ENCODE data around the gene BOLA1.

Gene BOLA1

GRCh38 chr1:149888247-149888998 is 10.9 kb upstream of the BOLA1 start:
- TF ChIP-seq GATA2 (IDR thresholded peaks at IDR 0.05; ENCODE audit: low read depth, low read length) (0 out of 2 replicates have a peak, but pooled peaks have one; percentile 3), GATA3 (IDR thresholded peaks at IDR 0.05; ENCODE audit: low read depth, low read length) (no peak)

- 0 out of 2 replicates have a peak, but pooled peaks have one; percentile 5 for TF ChIP-seq GATA2 (IDR thresholded peaks at IDR 0.05; ENCODE audit: low read depth, low read length)
- TF ChIP-seq GATA3 (IDR thresholded peaks at IDR 0.05; ENCODE audit: low read depth, low read length): no peak
These were observed 10.4 kb upstream of the BOLA1 start for GRCh38 chr1:149888999-149889289.

GRCh38 chr1:149896575-149896974 is 2.8 kb upstream of the BOLA1 start:
- no peak for TF ChIP-seq GATA2 (IDR thresholded peaks at IDR 0.05; ENCODE audit: low read depth, low read length)
- no peak for TF ChIP-seq GATA3 (IDR thresholded peaks at IDR 0.05; ENCODE audit: low read depth, low read length)

- TF ChIP-seq GATA2 (IDR thresholded peaks at IDR 0.05; ENCODE audit: low read depth, low read length) (no peak), GATA3 (IDR thresholded peaks at IDR 0.05; ENCODE audit: low read depth, low read length) (no peak)
These were observed 4.6 kb downstream of the BOLA1 start for GRCh38 chr1:149903836-149904491.

GRCh38 chr1:149906570-149907075 is 7.3 kb downstream of the BOLA1 start:
- TF ChIP-seq GATA2 (IDR thresholded peaks at IDR 0.05; ENCODE audit: low read depth, low read length) (no peak), GATA3 (IDR thresholded peaks at IDR 0.05; ENCODE audit: low read depth, low read length) (no peak)

DNA sequence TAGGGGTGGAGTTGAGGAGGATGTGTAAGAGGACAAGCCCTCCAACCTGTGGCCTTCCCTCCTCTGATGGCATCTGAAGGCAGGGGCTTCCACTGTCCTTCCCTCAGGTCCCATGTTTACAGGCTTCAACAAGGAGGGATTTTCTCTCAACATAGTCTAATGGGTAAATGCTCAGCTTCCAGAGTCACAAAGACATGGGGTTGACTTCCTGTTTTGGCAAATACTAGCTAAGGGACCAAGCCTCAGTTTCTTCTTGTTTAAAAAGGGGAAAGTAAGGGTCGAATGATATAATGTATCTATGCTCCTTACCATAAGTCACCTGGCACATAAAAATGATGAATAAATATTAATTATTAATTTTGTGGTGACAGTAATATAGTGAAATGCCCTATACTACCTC is 15.2 kb downstream of the BOLA1 start:
- TF ChIP-seq GATA3 (IDR thresholded peaks at IDR 0.05; ENCODE audit: low read depth, low read length) (no peak), GATA2 (IDR thresholded peaks at IDR 0.05; ENCODE audit: low read depth, low read length) (no peak)

GRCh38 chr1:149915429-149916192 is 16.2 kb downstream of the BOLA1 start:
- no peak for TF ChIP-seq GATA3 (IDR thresholded peaks at IDR 0.05; ENCODE audit: low read depth, low read length)
- no peak for TF ChIP-seq GATA2 (IDR thresholded peaks at IDR 0.05; ENCODE audit: low read depth, low read length)

DNA sequence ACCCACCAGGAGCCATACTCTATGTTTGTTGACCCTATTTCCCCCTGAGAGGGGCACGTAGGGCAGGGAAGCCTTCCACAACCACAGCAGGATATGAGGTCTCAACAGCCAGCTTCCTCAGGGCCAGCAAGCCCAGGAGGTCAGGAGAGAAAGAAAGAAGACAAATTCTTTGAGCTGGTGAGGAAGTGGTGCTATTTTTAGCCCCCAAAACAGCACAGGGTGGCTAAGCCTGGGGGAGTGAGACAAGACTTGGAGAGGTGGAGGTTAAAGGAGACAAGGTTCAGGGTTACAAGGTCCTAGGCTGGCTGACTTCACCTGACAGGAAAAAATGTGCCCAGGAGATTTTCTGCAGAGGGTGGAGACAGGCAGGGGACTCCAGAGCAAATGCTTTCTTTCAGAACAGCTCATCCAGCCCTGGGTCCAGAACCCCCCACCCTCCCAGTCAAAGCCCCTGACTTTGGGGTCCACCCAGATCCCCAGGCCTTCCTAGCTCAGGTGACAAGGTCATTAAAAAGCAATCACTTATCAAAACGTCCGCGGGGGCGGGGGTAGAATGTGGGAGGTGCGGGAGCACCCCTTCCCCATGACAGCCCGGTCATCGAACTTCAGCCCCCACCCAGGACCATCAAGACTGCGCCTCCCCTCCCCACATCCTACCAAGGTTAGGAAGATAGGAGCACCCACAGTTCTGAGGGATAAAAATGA is 17.0 kb downstream of the BOLA1 start:
- TF ChIP-seq GATA3 (IDR thresholded peaks at IDR 0.05; ENCODE audit: low read depth, low read length) (no peak), GATA2 (IDR thresholded peaks at IDR 0.05; ENCODE audit: low read depth, low read length) (no peak)

GRCh38 chr1:149916898-149917252 is 17.5 kb downstream of the BOLA1 start:
- no peak for TF ChIP-seq GATA2 (IDR thresholded peaks at IDR 0.05; ENCODE audit: low read depth, low read length)
- no peak for TF ChIP-seq GATA3 (IDR thresholded peaks at IDR 0.05; ENCODE audit: low read depth, low read length)

GRCh38 chr1:149917571-149918144 is 18.3 kb downstream of the BOLA1 start, which contains the start of gene SV2A:
SV2A (minus strand) TSS chr1:149917844; CDS start chr1:149913840, 4,004 bp downstream.
- no peak for TF ChIP-seq GATA2 (IDR thresholded peaks at IDR 0.05; ENCODE audit: low read depth, low read length)
- TF ChIP-seq GATA3 (IDR thresholded peaks at IDR 0.05; ENCODE audit: low read depth, low read length): no peak

- no peak for TF ChIP-seq GATA2 (IDR thresholded peaks at IDR 0.05; ENCODE audit: low read depth, low read length)
- no peak for TF ChIP-seq GATA3 (IDR thresholded peaks at IDR 0.05; ENCODE audit: low read depth, low read length)
These were observed 24.3 kb downstream of the BOLA1 start for GRCh38 chr1:149923626-149924025.

DNA sequence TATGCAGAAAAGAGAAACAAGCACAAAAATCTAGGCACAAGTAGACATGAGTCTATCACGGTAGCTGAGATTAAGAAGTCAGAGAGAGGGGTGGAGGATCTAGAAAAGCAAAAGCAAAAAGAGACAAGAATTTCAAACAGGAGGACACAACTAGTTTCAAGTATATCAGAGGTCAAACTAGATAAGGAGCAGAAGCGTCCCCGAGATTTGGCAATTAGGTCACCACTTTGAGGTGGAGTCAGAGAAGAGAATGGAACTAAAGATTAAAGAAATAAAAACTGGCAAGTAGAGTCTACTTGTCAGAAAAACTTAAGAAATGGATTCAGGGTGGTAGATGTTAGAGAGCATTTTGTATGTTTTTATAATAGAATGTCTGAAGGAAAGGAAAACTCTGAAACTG is 26.0 kb downstream of the BOLA1 start:
- no peak for TF ChIP-seq GATA3 (IDR thresholded peaks at IDR 0.05; ENCODE audit: low read depth, low read length)
- TF ChIP-seq GATA2 (IDR thresholded peaks at IDR 0.05; ENCODE audit: low read depth, low read length): no peak

- no peak for TF ChIP-seq GATA3 (IDR thresholded peaks at IDR 0.05; ENCODE audit: low read depth, low read length)
- TF ChIP-seq GATA2 (IDR thresholded peaks at IDR 0.05; ENCODE audit: low read depth, low read length): no peak
These were observed 26.4 kb downstream of the BOLA1 start for GRCh38 chr1:149925751-149926150.

Measured in SH-SY5Y (cell line).